A549 (cell line): ENCODE results near the gene ADGRA3.

Experiments
- CBX8 ChIP-seq: fragments of 200-600 bp; sonication (generic); IDR thresholded peaks from 2 replicates; pipeline ENCODE4 v1.6.1; 2016
- CTCF ChIP-seq: fragments of >200 bp; sonication (Bioruptor Twin); formaldehyde crosslinking; IDR thresholded peaks from 3 replicates; pipeline ENCODE4 v1.5.1; 2016
- KDM5A ChIP-seq: fragments of 200-600 bp; sonication (generic); IDR thresholded peaks from 2 replicates; pipeline ENCODE4 v1.6.1; 2016; ENCODE audit warnings: antibody characterized with exemption, mild to moderate bottlenecking
- POLR2A ChIP-seq: IDR thresholded peaks from 2 replicates; pipeline ENCODE4 v1.6.1; 2012; ENCODE audit warnings: mild to moderate bottlenecking, low read length
- RARB ChIP-seq: fragments of 250-450 bp; sonication (Bioruptor Pico); IDR thresholded peaks from 2 replicates; pipeline ENCODE4 v1.8.0; 2021; ENCODE audit warnings: mild to moderate bottlenecking, moderate library complexity
- TF ChIP-seq, protein P1 (sequence below): IDR thresholded peaks from 2 replicates; pipeline ENCODE4 v1.6.1; 2012
- TF ChIP-seq, protein P2 (sequence below): fragments of 200-600 bp; sonication (generic); IDR thresholded peaks from 2 replicates; pipeline ENCODE4 v1.6.1; 2016; ENCODE audit warnings: antibody characterized with exemption, mild to moderate bottlenecking, moderate library complexity

GRCh38 chr4:22531311-22532019, 15.6 kb upstream of the ADGRA3 start:
- TF ChIP-seq CTCF (no peak), CBX8 (no peak), RARB (CRISPR knock-in tag) (no peak), POLR2A (no peak), KDM5A (no peak)
- TF ChIP-seq, protein P1, sequence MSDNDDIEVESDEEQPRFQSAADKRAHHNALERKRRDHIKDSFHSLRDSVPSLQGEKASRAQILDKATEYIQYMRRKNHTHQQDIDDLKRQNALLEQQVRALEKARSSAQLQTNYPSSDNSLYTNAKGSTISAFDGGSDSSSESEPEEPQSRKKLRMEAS: no peak
- TF ChIP-seq, protein P2, sequence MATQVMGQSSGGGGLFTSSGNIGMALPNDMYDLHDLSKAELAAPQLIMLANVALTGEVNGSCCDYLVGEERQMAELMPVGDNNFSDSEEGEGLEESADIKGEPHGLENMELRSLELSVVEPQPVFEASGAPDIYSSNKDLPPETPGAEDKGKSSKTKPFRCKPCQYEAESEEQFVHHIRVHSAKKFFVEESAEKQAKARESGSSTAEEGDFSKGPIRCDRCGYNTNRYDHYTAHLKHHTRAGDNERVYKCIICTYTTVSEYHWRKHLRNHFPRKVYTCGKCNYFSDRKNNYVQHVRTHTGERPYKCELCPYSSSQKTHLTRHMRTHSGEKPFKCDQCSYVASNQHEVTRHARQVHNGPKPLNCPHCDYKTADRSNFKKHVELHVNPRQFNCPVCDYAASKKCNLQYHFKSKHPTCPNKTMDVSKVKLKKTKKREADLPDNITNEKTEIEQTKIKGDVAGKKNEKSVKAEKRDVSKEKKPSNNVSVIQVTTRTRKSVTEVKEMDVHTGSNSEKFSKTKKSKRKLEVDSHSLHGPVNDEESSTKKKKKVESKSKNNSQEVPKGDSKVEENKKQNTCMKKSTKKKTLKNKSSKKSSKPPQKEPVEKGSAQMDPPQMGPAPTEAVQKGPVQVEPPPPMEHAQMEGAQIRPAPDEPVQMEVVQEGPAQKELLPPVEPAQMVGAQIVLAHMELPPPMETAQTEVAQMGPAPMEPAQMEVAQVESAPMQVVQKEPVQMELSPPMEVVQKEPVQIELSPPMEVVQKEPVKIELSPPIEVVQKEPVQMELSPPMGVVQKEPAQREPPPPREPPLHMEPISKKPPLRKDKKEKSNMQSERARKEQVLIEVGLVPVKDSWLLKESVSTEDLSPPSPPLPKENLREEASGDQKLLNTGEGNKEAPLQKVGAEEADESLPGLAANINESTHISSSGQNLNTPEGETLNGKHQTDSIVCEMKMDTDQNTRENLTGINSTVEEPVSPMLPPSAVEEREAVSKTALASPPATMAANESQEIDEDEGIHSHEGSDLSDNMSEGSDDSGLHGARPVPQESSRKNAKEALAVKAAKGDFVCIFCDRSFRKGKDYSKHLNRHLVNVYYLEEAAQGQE: no peak
